ENCODE results near the gene SIDT1.

DNA sequence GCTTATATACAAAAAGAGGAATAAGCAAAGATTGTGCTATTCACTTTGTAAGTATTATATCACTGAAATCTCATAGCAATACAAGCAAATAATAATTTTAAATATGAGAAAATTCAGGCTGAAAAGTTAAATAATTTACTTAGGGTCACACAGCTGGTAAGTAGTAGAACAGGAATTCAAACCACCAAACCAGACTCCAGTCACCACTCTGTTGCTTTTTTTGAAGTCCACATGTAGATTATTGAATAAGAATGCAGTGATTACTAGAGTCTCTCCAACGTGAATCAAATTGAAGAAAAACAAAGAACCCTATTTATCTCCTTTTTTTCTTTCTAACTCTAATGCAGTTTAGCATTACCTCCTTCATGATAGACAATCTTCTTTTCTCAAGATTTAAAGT, 33.3 kb upstream of the SIDT1 start:
- TF ChIP-seq, protein P1, sequence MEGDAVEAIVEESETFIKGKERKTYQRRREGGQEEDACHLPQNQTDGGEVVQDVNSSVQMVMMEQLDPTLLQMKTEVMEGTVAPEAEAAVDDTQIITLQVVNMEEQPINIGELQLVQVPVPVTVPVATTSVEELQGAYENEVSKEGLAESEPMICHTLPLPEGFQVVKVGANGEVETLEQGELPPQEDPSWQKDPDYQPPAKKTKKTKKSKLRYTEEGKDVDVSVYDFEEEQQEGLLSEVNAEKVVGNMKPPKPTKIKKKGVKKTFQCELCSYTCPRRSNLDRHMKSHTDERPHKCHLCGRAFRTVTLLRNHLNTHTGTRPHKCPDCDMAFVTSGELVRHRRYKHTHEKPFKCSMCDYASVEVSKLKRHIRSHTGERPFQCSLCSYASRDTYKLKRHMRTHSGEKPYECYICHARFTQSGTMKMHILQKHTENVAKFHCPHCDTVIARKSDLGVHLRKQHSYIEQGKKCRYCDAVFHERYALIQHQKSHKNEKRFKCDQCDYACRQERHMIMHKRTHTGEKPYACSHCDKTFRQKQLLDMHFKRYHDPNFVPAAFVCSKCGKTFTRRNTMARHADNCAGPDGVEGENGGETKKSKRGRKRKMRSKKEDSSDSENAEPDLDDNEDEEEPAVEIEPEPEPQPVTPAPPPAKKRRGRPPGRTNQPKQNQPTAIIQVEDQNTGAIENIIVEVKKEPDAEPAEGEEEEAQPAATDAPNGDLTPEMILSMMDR (IDR thresholded peaks at IDR 0.05; ENCODE audit: low read depth, low read length) = no peak
- TF ChIP-seq EZH2phosphoT487 (IDR thresholded peaks at IDR 0.05; ENCODE audit: low read depth) = no peak
